NCI-H524 (cell line): ENCODE results near the gene ANGPTL7.
"Not testable (repeated sequence)": the region's sequence is repeated elsewhere in the genome, so short reads cannot be mapped to it uniquely, and the experiment has no call there.

Experiments used
- DNase-seq, 2 experiments: peaks; one replicate each; lab custom pipeline; 2025; lab: John Stamatoyannopoulos, UW

ANGPTL7 gene, protein sequence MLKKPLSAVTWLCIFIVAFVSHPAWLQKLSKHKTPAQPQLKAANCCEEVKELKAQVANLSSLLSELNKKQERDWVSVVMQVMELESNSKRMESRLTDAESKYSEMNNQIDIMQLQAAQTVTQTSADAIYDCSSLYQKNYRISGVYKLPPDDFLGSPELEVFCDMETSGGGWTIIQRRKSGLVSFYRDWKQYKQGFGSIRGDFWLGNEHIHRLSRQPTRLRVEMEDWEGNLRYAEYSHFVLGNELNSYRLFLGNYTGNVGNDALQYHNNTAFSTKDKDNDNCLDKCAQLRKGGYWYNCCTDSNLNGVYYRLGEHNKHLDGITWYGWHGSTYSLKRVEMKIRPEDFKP

DNA sequence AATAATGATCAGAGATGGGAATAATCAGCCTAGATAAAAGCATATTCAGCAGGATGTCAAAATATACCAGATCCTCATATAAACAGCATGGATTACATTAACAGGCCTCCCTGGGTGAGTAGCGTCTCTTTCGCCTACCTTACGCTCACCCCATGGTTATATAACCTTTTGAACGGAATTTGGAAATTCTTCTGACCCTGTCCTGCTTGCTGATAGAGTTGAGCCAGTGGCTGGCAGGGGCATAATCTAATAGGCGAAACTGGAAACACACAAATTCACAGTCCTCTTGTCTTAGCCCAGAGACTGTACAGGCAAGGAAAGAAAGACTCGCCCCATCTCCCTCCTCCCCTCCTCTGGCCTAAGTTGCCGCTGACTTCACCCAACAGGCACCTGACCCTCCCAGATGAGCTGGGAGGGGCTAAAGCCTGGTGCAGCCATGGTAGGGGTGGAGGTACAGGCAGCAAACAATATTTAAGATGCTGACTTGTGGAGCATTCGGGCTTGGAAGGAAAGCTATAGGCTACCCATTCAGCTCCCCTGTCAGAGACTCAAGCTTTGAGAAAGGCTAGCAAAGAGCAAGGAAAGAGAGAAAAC is at the start of gene ANGPTL7:
TSS of gene ANGPTL7 (plus strand) at position 498 of the 594 bp plus-strand sequence. CDS start 225 bp downstream, outside the sequence.
- no peak for DNase-seq

DNA sequence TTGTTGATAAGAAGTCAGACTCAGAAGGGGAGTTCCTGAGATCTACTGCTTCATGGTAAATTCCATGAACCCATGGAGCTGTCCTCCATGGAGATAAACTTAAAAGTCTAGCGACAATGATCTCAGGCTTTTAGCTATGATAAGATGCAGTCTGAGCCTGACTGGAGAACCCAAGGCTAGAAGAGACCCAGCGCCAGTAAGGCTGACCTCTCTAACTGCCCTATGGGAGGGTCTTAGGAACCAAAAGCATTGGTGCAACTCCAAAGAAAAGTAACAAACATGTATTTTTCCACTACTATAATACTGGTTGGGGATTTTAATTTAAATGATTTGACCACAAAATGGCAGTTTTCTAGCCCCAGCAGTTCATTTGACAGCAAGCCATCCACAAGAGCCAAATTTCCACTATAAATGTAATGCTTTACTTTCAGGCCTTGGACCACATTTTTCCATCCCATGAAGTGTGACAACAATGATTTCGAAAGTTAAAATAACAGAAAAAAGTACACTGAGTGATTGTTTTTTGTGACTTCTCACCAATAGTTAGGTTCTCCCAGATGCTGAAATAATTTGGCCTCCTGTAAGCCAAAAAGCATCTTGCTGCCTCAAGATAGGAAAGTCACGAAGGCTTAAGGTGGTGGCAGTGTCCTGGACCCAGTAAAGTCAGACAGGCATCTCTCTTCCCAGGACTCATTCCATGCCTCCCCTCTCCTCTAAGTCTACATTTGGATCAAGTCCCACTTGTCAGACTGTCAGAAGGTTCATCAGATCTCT is 46.4 kb upstream of the ANGPTL7 start:
- DNase-seq, result no peak

DNA sequence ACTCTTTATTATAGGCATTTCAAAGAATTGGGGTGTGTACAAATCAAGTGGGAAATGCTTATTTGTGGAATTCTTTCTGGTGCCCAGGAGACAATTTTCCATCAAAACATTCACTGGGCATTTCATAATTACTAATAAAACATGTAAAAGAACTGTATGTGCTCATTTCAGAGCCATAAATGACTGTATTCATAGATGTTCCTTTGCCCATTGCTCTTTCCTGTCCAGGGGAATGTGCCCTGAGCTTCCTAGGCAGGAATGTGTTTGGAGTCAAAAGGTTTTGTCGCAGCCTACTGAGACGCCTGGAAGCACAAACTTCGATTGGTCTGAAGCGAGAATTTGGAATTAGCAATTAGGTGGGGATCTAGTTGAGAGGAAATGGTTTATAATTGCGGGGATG is 45.8 kb upstream of the ANGPTL7 start:
- no peak for DNase-seq

DNA sequence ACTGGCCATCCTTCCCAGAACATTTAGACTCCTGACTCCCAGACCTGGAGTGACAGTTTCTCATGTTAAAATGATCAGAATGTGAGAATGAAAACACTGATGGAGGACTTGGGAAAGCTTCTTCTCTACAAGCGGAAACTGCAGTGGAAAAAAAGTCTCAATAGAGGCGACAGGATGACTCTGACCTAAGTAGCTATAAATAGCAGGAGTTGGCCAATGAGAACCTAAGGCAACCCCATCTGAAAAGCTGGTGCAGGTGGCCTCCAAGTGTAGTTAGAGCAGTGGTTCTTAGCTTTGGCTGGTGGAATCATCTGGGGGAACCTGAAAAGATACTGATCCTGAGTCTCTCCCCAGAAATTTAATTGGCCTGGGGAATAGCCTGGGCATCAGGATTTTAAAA is 45.2 kb upstream of the ANGPTL7 start:
- no peak for DNase-seq

DNA sequence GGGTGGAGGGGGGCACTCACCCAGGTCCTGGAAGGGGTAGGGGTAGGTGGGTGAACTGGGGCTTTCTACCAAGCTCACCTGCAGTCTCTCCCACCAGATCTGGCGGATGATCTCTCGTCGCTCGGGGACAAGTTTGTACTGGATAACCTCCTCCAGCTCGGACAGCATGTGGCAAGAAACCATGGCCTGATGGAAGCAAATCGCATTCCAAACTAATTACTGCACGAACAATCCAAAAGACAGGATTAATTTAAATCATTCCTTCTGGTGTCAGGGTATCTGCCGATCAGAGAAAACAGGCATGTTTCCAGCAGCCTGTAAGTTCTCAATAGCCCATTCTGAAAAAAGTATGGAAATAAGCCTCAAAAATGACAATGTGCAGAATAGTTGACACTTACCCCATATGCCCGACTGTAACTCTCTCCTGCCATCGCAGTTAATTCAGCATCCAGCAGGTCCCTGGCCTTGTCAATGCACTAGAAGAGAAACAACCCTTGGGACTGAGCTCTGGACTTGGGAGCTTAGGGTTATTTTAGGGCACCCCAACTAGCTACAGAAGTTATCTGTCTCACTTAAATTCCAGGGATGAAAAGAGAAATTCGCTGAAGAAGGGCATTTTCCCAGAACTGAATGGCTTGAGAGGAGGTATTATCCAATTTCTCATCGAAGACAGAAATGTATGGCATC is 44.4 kb upstream of the ANGPTL7 start:
- no peak for DNase-seq

DNA sequence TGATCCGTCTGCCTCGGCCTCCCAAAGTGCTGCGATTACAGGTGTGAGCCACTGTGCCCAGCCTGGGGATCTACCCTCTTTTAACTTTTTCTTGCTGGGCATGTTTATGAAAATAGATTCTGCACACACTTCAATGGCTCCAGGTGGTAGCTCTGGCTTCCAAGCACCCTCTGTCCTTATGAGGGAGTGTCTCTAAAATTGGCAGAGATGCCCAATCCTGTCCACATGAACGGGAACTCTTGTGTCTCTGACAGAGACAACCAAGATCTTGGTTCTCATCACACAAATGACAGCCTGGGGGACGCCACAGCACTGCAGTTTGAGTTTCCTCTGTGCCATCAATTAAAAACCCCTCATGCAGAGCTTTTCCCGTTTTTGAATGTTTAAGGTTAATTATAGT is 43.4 kb upstream of the ANGPTL7 start:
- DNase-seq, result no peak

DNA sequence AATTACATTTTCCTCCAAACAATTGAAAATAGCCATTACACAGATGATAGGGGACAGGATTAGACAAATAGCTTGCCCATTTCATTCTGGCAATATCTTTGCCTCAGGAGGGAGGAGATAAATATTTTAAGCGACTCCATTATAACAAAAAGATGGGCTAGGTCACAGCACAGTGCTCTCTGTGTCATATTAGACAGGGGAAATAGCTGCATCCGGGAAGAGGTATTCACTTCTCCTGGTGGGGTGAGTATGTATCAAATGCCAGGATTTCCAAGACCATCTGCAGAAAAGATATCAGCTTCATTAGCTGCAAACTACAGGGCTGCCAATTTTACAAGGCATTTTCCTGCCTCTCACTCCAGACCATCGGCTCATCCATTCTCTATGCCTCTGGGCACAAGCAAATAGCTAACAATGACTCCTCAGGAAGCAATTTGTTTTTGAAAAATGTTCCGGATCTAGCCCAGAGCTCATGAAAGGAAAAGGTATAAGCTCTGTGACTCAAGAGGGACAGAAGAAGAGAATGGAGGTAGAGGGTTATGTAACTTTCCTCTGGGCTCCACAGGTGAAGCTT is 41.9 kb upstream of the ANGPTL7 start:
- no peak for DNase-seq

DNA sequence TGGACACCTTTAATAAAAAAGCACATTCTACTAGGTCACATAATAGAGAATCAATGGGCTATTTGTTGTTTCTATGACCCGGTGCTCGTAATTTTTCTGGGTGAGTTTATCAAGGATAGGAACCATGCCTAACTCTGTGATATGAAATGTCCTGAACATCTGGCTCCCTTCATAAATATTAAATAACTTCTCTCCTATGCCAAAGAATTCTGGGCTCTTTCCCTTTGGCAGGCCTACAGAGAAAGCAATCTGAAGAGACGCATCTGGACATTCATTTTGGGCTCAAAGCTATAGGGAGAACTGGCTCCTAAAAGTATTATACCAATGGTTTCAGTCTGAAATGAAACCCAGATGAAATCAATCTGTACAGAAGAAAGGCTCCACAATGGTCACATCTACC is 38.8 kb upstream of the ANGPTL7 start:
- DNase-seq, result no peak

DNA sequence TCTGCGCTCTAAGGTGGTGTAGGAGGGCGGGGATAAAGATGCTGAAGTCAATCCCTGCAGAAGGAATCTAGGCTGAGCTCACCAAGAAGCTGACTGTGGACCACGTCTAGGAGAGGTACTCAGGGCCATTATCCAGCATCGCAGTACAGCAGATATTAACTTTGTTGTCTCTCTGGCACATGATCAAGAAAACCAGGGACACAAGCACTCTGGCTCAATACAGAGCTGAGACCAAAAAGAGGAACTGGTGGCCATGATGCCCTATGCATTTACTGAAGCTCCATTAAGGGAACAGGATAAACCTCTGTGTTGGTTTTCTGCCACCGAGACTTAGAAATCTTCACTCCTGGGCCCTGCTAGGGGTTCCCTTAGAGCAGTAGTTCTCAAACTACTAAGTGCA is 38.0 kb upstream of the ANGPTL7 start:
- DNase-seq, result no peak

DNA sequence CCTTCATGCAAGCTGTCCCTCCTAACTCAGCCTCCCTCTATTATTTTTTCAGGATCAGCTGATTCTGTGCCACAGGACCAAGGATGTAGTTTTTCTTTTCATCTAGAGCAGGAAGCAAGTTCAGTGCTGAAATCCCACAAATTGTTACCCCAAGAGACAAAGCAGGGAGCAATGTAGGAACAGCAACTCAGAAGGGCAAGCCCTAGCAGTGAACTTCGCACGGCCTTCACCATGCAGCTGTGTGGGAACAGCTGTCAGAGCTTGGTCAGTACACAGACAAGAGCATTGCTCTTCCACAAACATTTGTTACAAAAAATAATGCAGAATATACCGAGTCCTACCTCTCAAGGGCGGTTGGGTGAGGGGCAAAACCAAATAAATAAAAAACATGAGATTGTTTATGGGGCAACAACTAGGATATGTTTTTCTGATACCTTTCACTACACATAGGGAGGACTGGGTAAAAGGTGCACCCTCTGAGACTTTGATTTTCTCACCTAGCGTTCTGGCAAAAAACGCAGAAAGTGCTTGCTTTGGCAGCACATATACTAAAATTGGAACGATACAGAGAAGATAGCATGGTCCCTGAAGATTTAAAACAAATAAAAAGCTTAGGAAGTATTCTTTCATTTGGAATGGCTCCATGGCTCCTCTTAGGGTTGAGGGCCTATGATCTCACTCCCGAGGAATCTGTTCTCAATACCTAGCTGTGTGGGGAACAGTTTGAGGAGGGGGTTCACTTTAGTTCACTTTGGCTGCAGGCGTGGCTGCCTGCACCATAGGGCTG is 37.1 kb upstream of the ANGPTL7 start:
- no peak for DNase-seq

DNA sequence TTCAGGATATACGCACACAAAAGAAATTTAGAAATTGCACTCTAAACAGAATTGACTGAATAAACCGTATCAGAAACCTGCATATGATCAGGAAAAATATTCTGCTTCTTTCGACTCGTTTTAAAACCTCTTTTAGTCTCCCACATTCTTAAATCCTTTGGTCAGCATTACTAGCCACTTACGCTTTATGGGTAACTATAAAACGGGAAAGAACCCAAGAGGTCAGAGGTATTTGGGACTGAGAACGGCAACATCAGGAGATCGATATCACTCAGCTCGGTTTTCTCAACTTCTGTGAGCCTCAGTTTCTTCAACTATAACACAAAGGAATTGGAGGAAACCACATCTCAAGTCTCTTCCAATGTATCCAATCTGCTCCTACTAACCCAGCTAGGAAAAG is 36.4 kb upstream of the ANGPTL7 start:
- DNase-seq, result no peak

DNA sequence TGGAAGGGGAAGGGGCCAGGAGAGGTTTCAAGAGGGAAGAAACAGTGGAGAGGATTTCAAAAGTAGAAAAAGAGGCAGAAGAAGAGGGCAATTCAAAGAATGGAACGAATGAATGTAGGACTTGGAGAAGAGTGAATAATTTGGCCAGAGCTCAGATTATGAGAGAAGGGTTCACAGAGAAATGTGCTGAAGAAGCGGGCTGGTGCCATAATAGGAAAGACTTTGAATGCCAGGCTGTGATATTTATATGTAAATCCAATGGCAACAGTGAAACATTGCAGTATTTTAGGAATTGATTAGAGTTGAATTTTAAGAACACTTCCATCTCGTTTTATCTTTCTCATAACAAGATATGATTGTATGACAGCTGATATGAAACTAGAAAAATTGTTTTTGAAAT is 36.0 kb upstream of the ANGPTL7 start:
- no peak for DNase-seq

DNA sequence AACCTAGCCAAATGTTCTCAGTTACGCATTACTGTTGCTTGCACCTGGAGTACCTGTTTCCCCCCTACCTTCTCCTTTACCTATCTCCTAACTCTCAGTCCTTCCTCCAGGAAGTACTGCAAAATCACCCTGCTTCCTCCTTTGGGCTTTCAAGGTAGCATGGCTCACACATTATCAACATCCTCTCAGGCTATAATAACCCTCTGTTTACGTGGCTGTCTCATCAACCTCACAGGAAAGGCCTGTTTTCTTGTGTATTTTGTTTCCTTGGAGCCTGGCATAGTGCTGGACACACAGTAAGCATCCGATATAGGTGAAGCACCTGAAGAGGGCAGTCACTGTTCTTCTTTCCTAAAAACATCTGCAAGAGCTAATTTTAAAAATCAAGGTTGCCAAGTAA is 32.7 kb upstream of the ANGPTL7 start:
- DNase-seq, result no peak

DNA sequence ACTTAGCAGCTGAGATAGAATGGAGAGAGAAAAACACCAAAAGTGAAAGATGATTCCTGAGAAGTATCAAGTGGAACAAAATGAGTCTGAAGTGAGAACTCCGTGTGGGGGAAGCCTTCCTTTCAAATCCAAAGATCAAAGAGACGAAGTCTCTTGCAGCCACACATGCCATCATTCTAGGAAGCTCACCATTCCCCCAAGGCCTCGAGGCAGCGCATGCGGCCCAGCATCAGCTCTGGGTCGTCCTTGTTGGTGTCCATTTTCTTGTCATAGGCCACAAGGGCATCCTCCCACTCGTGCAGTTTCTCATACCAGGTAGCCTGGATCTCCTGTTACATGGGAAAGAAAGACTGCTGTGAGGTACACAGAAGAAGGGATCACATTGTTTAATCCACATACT is 32.2 kb upstream of the ANGPTL7 start:
- DNase-seq, result no peak

DNA sequence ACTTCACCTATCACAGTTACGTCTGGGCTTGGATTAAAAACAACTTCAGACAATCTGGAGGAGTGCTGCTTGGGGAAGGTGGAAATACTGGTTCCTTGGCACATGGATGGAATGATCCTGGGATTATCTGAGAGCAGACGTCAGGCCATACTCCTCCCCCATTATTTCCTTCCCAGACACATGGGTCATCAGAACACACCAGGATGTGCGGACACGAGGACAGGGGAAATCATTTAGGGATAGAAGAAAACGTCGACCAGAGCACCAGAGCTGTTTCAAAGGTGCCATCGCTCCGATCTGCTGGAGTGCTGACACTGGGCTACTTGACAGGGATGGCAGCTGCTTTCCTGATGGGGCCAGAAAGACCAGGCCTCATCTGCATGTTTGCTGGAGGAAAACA is 31.8 kb upstream of the ANGPTL7 start:
- DNase-seq, result peak in 1 of 2 experiments; percentile 68

DNA sequence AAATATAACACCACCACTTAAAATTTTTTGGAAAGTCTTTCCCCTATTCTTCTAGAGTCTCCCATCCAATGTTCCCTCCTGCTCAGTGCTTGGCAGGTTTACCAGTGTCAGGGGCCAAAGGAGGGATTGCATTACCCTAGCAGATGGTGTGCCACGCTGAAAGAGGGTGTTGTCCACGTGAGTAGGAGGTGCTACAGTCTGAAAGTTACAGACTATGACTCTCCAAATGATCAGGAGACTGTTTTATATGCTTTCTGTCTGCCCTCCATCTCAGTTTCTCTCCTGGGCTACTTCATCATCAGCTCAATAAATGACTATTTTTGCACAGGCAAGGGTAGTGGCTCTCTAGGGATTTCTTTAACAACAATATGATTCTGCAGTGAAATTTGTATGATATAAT is 31.3 kb upstream of the ANGPTL7 start:
- DNase-seq, result peak; percentile 56 to 83

DNA sequence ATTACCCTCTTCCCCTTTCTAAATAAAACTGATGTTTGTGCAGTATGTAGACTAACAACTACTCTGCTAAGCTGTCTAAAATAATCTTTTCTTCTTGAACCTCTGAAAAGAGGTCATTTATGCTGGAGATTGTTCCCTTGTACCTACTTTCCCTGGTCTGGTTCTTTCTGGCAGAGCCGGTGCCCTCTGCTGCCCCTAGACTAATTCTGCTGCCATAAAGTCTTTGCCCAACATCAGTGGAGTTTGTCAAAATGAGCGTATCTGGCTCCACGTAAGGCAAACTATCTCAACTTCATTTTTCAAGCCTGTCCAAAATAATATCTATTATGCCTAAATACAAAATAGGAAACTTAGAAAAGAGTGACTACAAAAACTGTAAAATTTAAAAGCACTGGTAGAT is 30.9 kb upstream of the ANGPTL7 start:
- no peak for DNase-seq

DNA sequence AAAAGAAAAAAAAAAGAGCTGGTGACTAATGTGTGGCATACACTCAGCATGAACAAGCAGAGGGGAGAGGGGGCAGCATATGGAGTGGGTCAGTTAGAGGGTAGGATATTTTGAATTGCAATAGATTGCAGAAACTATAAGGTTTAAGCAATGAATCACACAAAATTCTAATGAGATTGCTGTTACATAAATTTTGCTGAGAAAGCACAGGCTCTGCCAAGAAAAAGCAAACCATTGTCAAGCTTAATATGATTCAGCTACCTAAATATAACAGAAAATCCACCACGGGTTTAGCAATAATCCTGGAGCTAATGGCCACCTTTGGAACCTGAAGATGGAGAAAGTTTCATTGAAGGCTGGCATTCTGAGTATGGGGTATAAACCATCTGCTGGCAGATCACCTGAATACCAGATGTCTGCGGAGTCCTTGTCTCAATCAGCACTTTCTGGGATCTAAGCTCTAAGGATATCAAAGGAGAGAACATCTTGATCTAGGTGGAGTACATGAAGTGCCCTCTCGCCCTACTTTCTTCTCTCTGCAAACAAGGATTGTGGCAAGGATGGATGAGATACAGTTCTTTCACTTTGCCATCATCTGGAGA is 30.3 kb upstream of the ANGPTL7 start:
- DNase-seq, result peak in 1 of 2 experiments; percentile 25

DNA sequence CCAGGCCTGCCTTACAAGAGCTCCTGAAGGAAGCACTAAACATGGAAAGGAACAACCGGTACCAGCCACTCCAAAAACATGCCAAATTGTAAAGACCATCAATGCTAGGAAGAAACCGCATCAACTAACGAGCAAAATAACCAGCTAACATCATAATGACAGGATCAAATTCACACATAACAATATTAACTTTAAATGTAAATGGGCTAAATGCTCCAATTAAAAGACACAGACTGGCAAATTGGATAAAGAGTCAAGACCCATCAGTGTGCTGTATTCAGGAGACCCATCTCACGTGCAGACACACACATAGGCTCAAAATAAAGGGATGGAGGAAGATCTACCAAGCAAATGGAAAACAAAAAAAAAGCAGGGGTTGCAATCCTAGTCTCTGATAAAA is 26.4 kb upstream of the ANGPTL7 start:
- not testable (repeated sequence) for DNase-seq

DNA sequence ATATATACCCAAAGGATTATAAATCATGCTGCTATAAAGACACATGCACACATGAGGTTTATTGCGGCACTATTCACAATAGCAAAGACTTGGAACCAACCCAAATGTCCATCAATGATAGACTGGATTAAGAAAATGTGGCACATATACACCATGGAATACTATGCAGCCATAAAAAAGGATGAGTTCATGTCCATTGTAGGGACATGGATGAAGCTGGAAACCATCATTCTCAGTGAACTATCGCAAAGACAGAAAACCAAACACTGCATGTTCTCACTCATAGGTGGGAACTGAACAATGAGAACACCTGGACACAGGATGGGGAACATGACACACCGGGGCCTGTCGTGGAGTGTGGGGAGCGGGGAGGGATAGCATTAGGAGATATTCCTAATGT is 22.4 kb upstream of the ANGPTL7 start:
- DNase-seq, result not testable (repeated sequence)

DNA sequence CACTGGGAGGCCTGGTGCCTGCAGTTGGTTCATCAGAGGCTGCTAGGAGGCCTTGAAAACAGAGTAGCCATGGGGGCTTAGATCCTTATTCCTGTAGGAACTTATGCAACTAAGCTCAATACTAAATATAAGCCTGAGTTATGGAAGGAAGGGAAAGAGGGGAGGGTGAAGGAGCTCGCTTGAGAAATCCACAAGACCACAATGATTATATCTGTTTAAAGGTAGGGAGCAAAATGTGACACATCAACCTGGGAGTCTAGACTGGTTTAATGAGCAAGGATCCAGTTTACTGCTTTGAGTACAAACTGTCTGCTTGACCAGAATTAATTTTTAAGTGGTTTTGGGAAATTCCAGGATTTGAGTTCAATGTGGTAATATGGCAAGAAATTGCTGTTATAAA is 20.4 kb upstream of the ANGPTL7 start:
- DNase-seq, result no peak
